ENCODE results near the gene HSPH1. TPM values are rescaled to one million over a fixed set of nuclear protein-coding genes. Genes with fewer than 3 reads are reported as not detected.

HSPH1 gene
- polyA plus RNA-seq (2013, experiment 1 of 2; ENCODE audit: insufficient read length) = 66.4 TPM
- polyA plus RNA-seq (2013, experiment 2 of 2; ENCODE audit: insufficient read length) = 61.3 TPM

- peak; percentile 98 for DNase-seq
Measured at GRCh38 chr13:31161557-31162150, at the start of gene HSPH1. HSPH1 (minus strand) TSS chr13:31161904; CDS start chr13:31161582, 322 bp downstream.

GRCh38 chr13:31209841-31210210 is 48.1 kb upstream of the HSPH1 start:
- DNase-seq = no peak

GRCh38 chr13:31209172-31209840 is 47.6 kb upstream of the HSPH1 start:
- peak; percentile 82 for DNase-seq

GRCh38 chr13:31208559-31209122 is 46.9 kb upstream of the HSPH1 start:
- DNase-seq = no peak

GRCh38 chr13:31207661-31208552 is 46.2 kb upstream of the HSPH1 start:
- peak; percentile 69 for DNase-seq

GRCh38 chr13:31204592-31204991 is 42.9 kb upstream of the HSPH1 start:
- peak; percentile 72 for DNase-seq

GRCh38 chr13:31201341-31202031 is 39.8 kb upstream of the HSPH1 start:
- peak; percentile 64 for DNase-seq

- DNase-seq = peak; percentile 49
Measured at GRCh38 chr13:31200637-31200971, 38.9 kb upstream of the HSPH1 start.

- peak; percentile 79 for DNase-seq
Measured at GRCh38 chr13:31199849-31200636, 38.3 kb upstream of the HSPH1 start, which contains the start of gene B3GLCT. B3GLCT (plus strand) TSS chr13:31199975; CDS start chr13:31200085, 110 bp downstream.

- DNase-seq = no peak
Measured at GRCh38 chr13:31199527-31199848, 37.8 kb upstream of the HSPH1 start.

GRCh38 chr13:31198519-31198918 is 36.8 kb upstream of the HSPH1 start:
- DNase-seq = no peak

GRCh38 chr13:31196992-31197391 is 35.3 kb upstream of the HSPH1 start:
- no peak for DNase-seq

- no peak for DNase-seq
Measured at GRCh38 chr13:31195616-31196015, 33.9 kb upstream of the HSPH1 start.

- no peak for DNase-seq
Measured at GRCh38 chr13:31192306-31192705, 30.6 kb upstream of the HSPH1 start.

GRCh38 chr13:31191748-31192147 is 30.0 kb upstream of the HSPH1 start:
- DNase-seq = no peak

GRCh38 chr13:31184981-31185645 is 23.4 kb upstream of the HSPH1 start:
- no peak for DNase-seq

GRCh38 chr13:31184451-31184850 is 22.7 kb upstream of the HSPH1 start:
- no peak for DNase-seq

- no peak for DNase-seq
Measured at GRCh38 chr13:31182987-31183386, 21.3 kb upstream of the HSPH1 start.

GRCh38 chr13:31179754-31180153 is 18.1 kb upstream of the HSPH1 start:
- DNase-seq = no peak

- no peak for DNase-seq
Measured at GRCh38 chr13:31179241-31179640, 17.5 kb upstream of the HSPH1 start.
